Activated CD8-positive, alpha-beta T cell treated with anti-CD3 and anti-CD28 coated beads for 36 hours (primary cell): Measurements from ENCODE around the gene FAM180B. TPM values are rescaled to one million over a fixed set of nuclear protein-coding genes. Genes with fewer than 3 reads are reported as not detected.

Experiments
- ATAC-seq: fragments of 200-7000 bp; cut with Tn5 transposase; one replicate; pipeline ENCODE4 v1.10.0; 2021; ENCODE audit warnings: mild to moderate bottlenecking, moderate library complexity
- CTCF ChIA-PET: fragments of 350-600 bp; sonication (Branson Sonifier 250); formaldehyde crosslinking; loops from one replicate; lab custom pipeline; 2021; ENCODE audit warnings: antibody characterized with exemption; lab: Charles Lee
- POLR2A ChIA-PET: fragments of 350-600 bp; sonication (Branson Sonifier 250); formaldehyde crosslinking; loops from one replicate; lab custom pipeline; 2021; ENCODE audit warnings: antibody characterized with exemption; lab: Charles Lee
- DNase-seq: peaks from one replicate; pipeline ENCODE4 v3.0.0-alpha.2; 2020
- H3K27ac Mint-ChIP-seq: one replicate; pipeline ENCODE4 v1.8.0; 2021; ENCODE audit warnings: mild to moderate bottlenecking, mixed read lengths
- H3K27me3 Mint-ChIP-seq: one replicate; pipeline ENCODE4 v1.8.0; 2021; ENCODE audit warnings: mixed read lengths
- H3K36me3 Mint-ChIP-seq: one replicate; pipeline ENCODE4 v1.8.0; 2021; ENCODE audit warnings: low read depth, mixed read lengths
- H3K4me1 Mint-ChIP-seq: one replicate; pipeline ENCODE4 v1.8.0; 2021; ENCODE audit warnings: low read depth, mixed read lengths
- H3K4me3 Mint-ChIP-seq: one replicate; pipeline ENCODE4 v1.8.0; 2021; ENCODE audit warnings: mild to moderate bottlenecking, moderate library complexity, mixed read lengths
- H3K9me3 Mint-ChIP-seq: one replicate; pipeline ENCODE4 v1.8.0; 2021; ENCODE audit warnings: mixed read lengths
- intact Hi-C: fragments of 100-400 bp; cut with micrococcal nuclease; formaldehyde crosslinking; loops from one replicate; pipeline ENCODE4 v1.10.0; 2022
- total RNA-seq, 2 experiments: library from RNA; stranded (reverse); gene quantifications; one replicate each; pipeline ENCODE4 v1.2.3, GENCODE V29; 2021
- TF ChIP-seq, protein P1 (sequence below): fragments of 200-600 bp; IDR thresholded peaks from one replicate; pipeline ENCODE4 v1.8.0; 2022; ENCODE audit warnings: antibody characterized with exemption, mild to moderate bottlenecking

The FAM180B gene
- total RNA-seq, 2 experiments from 2014 or later = not detected

DNA sequence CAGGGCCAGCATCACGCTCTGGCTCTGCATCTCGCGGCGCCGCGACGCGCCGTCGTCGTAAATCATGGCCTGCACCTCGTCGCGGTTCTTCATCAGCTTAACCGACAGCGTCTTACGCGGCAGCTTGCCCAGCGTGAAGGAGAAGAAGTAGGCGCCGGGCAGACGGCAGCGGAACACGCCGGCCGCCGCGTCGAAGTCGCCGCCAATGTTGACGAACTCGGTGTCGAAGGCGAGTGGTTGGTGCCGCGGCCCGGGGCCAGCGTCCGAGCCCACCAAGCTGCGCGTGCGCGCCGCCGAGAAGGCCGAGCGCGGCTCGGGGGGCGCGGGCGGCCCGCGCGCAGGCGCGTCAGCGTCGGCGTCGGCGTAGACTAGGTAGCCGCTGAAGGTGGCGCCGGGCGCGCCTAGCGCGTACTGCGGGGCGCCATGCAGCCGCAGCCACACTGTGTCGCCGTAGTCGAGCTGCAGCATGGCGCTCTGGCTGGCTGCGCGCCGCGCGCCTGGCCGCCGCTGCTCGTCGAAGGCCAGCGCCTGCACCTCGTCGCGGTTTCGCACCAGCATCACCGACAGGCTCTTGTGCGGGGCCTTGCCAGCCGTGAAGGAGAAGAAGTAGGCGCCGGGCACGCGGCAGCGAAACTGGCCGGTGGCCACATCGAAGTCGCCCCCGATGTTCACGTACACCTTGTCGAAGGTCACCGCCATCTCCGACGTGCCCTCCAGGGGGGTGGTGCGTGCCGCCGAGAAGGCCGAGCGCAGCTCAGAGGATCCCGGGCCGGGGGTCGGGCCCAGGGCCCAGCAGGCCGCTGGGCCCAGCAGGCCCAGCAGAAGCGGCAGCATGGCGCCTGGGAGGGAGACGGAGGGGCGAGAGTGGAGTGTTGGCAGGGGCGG lies 3.7 kb downstream of the FAM180B start:
- ATAC-seq = no peak
- TF ChIP-seq, protein P1, sequence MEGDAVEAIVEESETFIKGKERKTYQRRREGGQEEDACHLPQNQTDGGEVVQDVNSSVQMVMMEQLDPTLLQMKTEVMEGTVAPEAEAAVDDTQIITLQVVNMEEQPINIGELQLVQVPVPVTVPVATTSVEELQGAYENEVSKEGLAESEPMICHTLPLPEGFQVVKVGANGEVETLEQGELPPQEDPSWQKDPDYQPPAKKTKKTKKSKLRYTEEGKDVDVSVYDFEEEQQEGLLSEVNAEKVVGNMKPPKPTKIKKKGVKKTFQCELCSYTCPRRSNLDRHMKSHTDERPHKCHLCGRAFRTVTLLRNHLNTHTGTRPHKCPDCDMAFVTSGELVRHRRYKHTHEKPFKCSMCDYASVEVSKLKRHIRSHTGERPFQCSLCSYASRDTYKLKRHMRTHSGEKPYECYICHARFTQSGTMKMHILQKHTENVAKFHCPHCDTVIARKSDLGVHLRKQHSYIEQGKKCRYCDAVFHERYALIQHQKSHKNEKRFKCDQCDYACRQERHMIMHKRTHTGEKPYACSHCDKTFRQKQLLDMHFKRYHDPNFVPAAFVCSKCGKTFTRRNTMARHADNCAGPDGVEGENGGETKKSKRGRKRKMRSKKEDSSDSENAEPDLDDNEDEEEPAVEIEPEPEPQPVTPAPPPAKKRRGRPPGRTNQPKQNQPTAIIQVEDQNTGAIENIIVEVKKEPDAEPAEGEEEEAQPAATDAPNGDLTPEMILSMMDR = no peak
- Mint-ChIP-seq H3K9me3 (no peaks in the 10 kb centered on the region), H3K4me1 (peaks cover 5% of the 10 kb centered on the region), H3K4me3 (no peak overlapping the region), H3K27ac (no peak overlapping the region), H3K36me3 (no peaks in the 10 kb centered on the region), H3K27me3 (peaks cover 25% of the 10 kb centered on the region)
- CTCF ChIA-PET = no interaction called here
- no peak for DNase-seq
- intact Hi-C loops = no loop called here
- POLR2A ChIA-PET = no interaction called here

DNA sequence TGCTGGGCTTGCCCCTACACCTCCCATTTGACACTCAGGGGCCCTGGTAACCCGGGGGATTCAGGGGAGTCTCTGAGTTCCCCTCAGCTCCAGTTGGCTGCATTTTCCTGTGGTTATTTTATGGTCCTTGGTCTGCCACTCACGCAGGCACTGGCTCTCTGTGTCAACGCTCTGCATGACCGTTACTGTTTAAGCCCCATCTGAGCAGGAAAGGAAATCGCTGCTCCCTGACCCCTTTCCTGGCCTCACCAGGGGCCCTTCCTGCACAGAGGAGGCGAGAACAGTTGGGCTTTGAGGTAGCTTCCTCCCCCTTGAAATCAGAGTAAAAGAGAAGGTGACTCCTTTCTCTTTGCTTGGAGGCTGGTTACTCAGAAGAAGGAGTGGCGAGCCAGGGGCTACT lies 5.3 kb downstream of the FAM180B start:
- POLR2A ChIA-PET = interaction anchor here (1.5 kb wide), 1 partner anchor 10 kb away, joined by 3 read pairs; no protein-coding TSS in a partner anchor
- CTCF ChIA-PET = interaction anchor here (1.3 kb wide), 1 partner anchor 10 kb away, joined by 3 read pairs; no protein-coding TSS in a partner anchor
- H3K36me3 Mint-ChIP-seq = no peaks in the 10 kb centered on the region
- H3K4me1 Mint-ChIP-seq = peaks cover 5% of the 10 kb centered on the region
- no peak overlapping the region for H3K4me3 Mint-ChIP-seq
- H3K27me3 Mint-ChIP-seq = peaks cover 29% of the 10 kb centered on the region
- no peaks in the 10 kb centered on the region for H3K9me3 Mint-ChIP-seq
- TF ChIP-seq, protein P1 = no peak
- H3K27ac Mint-ChIP-seq = no peak overlapping the region
- intact Hi-C loops = no loop called here
- DNase-seq = no peak
- ATAC-seq = peak; percentile 50

DNA sequence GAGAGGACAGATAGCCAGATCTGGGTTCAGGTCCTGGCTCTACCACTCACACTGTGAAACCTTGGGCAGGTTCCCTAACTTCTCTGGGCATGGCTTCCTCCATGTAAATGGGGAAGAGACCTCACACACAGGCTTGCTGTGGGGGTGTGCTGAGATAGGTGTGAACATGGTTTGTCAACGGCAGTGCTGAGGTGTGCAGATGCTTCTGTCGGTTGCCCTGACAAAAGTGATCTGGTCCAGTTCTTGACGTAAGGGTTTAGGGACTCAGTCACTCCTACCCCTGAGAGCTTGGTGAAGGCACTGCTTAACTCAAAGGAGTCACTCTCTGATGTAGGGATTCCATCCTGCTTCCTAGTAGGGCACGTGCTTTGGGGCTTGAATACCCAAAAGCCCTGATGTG lies 5.8 kb downstream of the FAM180B start:
- no peak overlapping the region for H3K27ac Mint-ChIP-seq
- peaks cover 5% of the 10 kb centered on the region for H3K4me1 Mint-ChIP-seq
- peak; percentile 47 for ATAC-seq
- ChIA-PET POLR2A (interaction anchor here (0.7 to 1.5 kb wide), 3 partner anchors 10 to 19 kb away, joined by 3 to 4 read pairs (median 3); no protein-coding TSS in a partner anchor), CTCF (interaction anchor here (1.3 kb wide), 1 partner anchor 10 kb away, joined by 3 read pairs; no protein-coding TSS in a partner anchor)
- no peak overlapping the region for H3K4me3 Mint-ChIP-seq
- H3K9me3 Mint-ChIP-seq = no peaks in the 10 kb centered on the region
- TF ChIP-seq, protein P1 = no peak
- H3K27me3 Mint-ChIP-seq = peaks cover 29% of the 10 kb centered on the region
- H3K36me3 Mint-ChIP-seq = no peaks in the 10 kb centered on the region
- DNase-seq = no peak
- intact Hi-C loops = no loop called here

DNA sequence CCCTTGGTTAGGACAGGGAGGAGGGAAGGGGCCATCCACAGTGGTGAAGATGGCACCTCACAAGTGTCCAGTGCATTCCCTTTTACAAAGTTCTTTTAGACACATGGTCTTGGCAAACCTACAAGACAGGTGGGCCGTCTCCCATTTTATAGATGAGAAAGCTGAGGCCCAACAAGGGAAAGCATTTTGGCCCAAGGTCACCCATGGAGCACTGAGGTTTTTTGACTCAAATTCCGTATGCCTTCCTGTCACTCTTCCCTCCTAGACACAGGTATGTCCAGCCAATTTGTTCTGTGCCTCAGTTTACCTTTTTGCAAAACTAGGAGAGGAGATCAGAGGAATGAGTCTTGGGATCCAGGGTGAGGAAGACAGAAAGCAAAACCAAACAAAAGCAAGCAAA lies 6.5 kb downstream of the FAM180B start:
- TF ChIP-seq, protein P1 = no peak
- ATAC-seq (no peak), DNase-seq (no peak)
- ChIA-PET POLR2A (interaction anchor here (1.3 to 2.0 kb wide), 3 partner anchors 11 to 19 kb away, joined by 3 to 5 read pairs (median 3); partner anchors contain the start of genes KBTBD4 and NDUFS3), CTCF (no interaction called here)
- H3K36me3 Mint-ChIP-seq = no peaks in the 10 kb centered on the region
- H3K27ac Mint-ChIP-seq = no peak overlapping the region
- intact Hi-C loops = no loop called here
- no peaks in the 10 kb centered on the region for H3K9me3 Mint-ChIP-seq
- peaks cover 29% of the 10 kb centered on the region for H3K27me3 Mint-ChIP-seq
- H3K4me3 Mint-ChIP-seq = no peak overlapping the region
- peaks cover 5% of the 10 kb centered on the region for H3K4me1 Mint-ChIP-seq

DNA sequence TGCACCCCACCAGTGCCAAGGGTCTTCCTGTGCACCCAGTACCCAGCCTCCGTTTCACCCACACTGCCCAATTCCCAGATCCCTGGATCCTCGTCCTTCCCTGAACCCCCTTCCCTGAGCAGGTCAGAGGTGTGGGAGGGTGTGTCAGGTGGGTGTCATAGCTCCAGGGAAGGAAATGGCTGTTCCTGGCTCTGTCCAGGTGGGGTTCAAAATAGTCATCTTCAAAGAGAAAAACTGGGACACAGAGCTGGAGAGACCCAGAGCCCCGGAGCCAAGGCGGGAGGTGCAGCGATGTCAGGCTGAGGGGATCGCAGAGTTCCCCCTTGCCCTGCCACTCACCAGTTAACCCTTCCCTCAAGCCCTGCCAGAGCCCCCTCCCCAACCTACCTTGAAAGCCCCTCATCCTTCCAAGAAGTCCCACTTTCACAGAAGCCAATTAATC lies 7.0 kb downstream of the FAM180B start:
- H3K4me1 Mint-ChIP-seq = peaks cover 5% of the 10 kb centered on the region
- H3K36me3 Mint-ChIP-seq = no peaks in the 10 kb centered on the region
- H3K27ac Mint-ChIP-seq = no peak overlapping the region
- DNase-seq = no peak
- H3K4me3 Mint-ChIP-seq = no peak overlapping the region
- no peak for ATAC-seq
- CTCF ChIA-PET = no interaction called here
- H3K27me3 Mint-ChIP-seq = peaks cover 29% of the 10 kb centered on the region
- TF ChIP-seq, protein P1 = no peak
- intact Hi-C loops = no loop called here
- POLR2A ChIA-PET = interaction anchor here (0.8 to 2.0 kb wide), 3 partner anchors 14 to 23 kb away, joined by 3 to 5 read pairs (median 5); partner anchors contain the start of genes KBTBD4 and NDUFS3
- no peaks in the 10 kb centered on the region for H3K9me3 Mint-ChIP-seq
